Keratinocyte (primary cell): ENCODE measurements around the gene SF3B2.

ENCODE experiments used
- EZH2 ChIP-seq: IDR thresholded peaks from one replicate; pipeline ENCODE4 v1.6.1; 2012; ENCODE audit warnings: inconsistent platforms, mild to moderate bottlenecking, low read length, moderate library complexity
- TF ChIP-seq, protein P1 (sequence below), 3 experiments: IDR thresholded peaks in 1 of 3; conservative IDR thresholded peaks in 1 of 3; optimal IDR thresholded peaks in 1 of 3; 2 replicates in 2 of 3; 3 replicates in 1 of 3; pipeline versions ENCODE3 to v1.5.1; 2011; ENCODE audit warnings: low read length in 3 of 3, mild to moderate bottlenecking in 3 of 3, moderate library complexity in 2 of 3, control low read depth in 1 of 3, inconsistent platforms in 1 of 3; ENCODE audit not compliant: insufficient read depth in 2 of 3; ENCODE audit errors: extremely low read depth in 1 of 3

GRCh38 chr11:66002648-66003225, 49.4 kb upstream of the SF3B2 start:
- TF ChIP-seq, protein P1, sequence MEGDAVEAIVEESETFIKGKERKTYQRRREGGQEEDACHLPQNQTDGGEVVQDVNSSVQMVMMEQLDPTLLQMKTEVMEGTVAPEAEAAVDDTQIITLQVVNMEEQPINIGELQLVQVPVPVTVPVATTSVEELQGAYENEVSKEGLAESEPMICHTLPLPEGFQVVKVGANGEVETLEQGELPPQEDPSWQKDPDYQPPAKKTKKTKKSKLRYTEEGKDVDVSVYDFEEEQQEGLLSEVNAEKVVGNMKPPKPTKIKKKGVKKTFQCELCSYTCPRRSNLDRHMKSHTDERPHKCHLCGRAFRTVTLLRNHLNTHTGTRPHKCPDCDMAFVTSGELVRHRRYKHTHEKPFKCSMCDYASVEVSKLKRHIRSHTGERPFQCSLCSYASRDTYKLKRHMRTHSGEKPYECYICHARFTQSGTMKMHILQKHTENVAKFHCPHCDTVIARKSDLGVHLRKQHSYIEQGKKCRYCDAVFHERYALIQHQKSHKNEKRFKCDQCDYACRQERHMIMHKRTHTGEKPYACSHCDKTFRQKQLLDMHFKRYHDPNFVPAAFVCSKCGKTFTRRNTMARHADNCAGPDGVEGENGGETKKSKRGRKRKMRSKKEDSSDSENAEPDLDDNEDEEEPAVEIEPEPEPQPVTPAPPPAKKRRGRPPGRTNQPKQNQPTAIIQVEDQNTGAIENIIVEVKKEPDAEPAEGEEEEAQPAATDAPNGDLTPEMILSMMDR (optimal IDR thresholded peaks at IDR 0.05 in 1 of 3, IDR thresholded peaks at IDR 0.05 in 1 of 3, conservative IDR thresholded peaks at IDR 0.05 in 1 of 3; ENCODE audit: extremely low read depth in 1 of 3, insufficient read depth in 2 of 3, low read length in 3 of 3): peak in 1 of 3 experiments; percentile 36
- TF ChIP-seq EZH2: no peak
